ENCODE data around the gene PIK3CG.
"Not testable (repeated sequence)": the region's sequence is repeated elsewhere in the genome, so short reads cannot be mapped to it uniquely, and the experiment has no call there.

- TF ChIP-seq YY1 (IDR thresholded peaks at IDR 0.05; ENCODE audit: insufficient read depth, insufficient read length); SUZ12 (IDR thresholded peaks at IDR 0.05; ENCODE audit: extremely low read depth, insufficient read depth, insufficient read length); ZNF274 (IDR thresholded peaks at IDR 0.05; ENCODE audit: low read depth, low read length): not testable (repeated sequence)
Observed at GRCh38 chr7:106938122-106938521, 73.0 kb downstream of the PIK3CG start.

Measured in NT2/D1 (cell line).